GM21825 (cell line): ENCODE data around the gene TFEC.
"Not testable (repeated sequence)": the region's sequence is repeated elsewhere in the genome, so short reads cannot be mapped to it uniquely, and the experiment has no call there.

Experiments
- ATAC-seq: cut with Tn5 transposase; IDR thresholded peaks from one replicate; pipeline ENCODE4 v1.9.1; 2021; ENCODE audit warnings: mild to moderate bottlenecking, moderate library complexity; ENCODE audit not compliant: unreplicated experiment

The TFEC gene

DNA sequence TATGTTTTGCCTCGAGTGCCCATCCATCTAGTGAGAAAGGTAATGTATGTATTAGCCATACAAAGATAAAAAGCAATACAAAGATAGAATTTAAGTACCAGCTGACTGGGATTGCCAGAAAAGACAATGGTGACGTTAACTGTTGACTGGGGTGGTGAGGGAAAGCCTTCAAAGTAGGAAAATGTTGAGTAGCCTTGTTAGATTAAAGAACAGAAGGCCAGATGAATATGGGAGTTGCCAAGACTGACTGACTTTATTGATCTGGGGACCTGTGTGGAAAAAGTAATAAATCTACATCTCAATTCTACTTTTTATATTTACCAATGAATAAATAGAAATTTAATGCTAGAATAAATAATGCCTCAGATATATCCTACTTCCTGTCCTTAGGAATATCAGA is 97.7 kb downstream of the TFEC start:
- ATAC-seq, result no peak

DNA sequence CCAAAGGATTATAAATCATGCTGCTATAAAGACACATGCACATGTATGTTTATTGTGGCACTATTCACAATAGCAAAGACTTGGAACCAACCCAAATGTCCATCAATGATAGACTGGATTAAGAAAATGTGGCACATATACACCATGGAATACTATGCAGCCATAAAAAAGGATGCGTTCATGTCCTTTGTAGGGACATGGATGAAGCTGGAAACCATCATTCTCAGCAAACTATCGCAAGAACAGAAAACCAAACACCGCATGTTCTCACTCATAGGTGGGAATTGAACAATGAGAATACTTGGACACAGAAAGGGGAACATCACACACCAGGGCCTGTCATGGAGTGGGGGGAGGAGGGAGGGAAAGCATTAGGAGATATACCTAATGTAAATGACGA is 100.4 kb downstream of the TFEC start:
- not testable (repeated sequence) for ATAC-seq

DNA sequence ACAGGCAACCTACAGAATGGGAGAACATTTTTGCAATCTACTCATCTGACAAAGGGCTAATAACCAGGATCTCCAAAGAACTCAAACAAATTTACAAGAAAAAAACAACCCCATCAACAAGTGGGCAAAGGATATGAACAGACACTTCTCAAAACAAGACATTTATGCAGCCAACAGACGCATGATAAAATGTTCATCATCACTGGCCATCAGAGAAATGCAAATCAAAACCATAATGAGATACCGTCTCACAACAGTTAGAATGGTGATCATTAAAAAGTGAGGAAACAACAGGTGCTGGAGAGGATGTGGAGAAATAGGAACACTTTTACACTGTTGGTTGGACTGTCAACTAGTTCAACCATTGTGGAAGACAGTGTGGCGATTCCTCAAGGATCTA is 100.8 kb downstream of the TFEC start:
- not testable (repeated sequence) for ATAC-seq

DNA sequence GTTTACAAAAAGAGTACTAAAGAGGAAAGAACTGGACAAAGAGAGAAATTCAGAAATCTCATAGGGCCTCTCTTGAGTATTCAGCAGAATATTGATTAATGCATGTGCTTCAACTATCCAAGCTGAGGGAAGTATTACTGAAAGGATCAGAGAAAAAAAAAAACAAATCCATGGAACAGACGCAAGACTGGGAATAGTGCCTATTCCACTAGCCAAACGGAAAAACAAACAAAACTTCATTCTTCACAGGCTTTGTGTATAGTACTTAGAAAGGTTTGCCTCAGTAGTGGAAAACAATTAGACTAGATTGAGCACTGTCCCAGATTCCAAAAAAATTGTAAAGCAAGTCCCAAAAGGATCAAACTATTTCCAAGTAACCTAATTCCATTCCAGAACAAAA is 106.2 kb downstream of the TFEC start:
- ATAC-seq, result no peak

DNA sequence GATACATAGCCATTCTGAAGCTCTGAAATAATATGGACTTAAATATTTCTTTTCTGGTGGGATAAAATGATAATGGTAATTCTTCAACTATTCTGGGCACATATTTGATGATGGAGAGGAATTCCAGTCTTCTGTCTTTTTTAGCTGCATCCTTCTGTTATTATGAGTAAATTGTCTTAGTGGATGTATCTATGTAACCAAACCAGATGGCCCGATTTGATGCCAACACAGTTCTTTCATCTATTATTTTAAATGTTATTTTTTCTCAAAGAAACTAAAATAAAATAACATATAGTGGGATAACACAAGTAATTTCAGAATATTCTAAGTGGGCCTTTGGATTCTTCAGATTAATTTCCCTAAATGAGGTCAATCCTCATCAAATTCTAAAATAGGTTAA is 110.2 kb downstream of the TFEC start:
- ATAC-seq, result no peak

DNA sequence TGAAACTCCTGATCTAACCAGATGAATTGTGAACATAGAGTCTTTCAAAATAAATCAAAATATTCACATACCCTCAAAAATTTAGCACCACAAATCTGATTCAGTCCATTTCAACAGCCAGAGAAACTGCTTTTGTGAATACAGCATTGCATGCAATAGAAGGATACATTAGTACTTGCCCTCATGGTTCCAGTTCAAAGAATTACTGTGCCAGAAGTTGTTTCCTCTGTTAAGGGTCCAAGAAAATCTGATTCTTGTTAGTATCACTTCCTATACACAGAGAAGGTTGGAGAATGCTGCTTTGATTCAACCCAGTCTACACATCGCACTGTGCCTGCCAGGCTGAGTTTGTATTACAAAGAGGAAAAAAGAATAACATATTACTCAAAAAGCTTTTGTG is 115.6 kb downstream of the TFEC start:
- no peak for ATAC-seq

DNA sequence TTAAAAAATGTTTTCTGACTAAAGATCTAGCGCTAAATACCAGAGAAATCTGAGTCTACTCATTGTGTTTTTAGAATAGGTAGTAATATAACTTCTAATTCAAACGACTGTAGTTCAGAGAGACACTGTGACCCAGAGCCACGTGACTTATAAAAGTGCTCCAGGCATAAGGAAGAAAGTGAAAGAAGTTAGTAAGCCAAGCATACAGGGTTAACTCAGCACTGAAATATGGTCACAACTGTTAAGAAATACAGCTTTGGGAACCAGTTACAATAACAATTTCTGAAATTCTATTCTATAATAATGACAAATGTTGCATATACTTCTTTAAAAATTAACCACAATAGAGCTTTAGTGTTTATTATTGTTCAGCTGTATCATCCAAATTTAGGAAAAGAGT is 119.1 kb downstream of the TFEC start:
- no peak for ATAC-seq

DNA sequence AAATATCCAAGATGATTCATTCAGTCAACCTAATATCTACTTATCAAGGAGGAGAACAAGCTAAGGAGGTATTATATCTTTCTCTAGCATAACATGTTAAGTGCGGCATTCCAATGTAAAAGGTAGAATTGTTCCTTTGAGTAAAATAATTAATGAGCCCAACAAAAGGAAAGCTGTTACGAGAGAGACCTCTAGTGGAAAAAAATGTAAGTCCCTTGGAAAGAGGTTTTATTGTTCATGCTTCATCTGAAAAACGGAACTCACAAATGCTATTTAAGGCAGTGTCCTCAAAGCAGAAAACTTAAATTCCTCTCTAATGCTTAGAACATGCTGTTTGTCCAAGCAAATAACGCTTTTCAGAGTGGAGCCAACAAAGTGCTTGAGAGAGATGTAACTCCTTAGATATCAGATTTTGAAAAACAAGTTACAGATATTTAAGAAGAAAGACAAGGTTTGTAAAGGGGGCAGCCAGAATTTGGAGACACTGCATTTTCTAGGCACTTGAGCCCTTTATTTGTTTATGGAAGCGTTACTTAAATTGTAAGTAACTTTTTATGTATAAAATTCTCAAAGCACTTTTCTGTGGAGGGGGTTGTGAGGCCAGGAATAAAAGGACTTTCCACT is 119.9 kb downstream of the TFEC start:
- peak; percentile 49 for ATAC-seq

DNA sequence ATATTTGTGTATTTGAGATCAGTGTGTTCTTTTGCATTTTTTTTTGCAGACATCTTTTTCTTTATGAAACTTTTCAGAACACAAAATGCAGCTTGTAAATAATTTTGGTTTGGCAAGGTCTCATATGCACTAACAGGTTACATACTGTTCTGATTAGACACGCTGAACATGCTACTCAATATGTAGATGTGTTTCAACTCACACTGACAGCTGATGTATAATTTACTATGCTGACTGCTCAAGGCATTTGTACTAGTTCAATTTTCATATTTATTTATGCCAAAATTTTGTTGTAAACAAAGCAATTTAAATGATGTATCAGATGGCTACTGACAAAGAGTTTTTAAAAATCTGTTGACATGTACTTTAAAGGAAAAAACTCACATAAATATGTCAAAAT is 123.8 kb downstream of the TFEC start:
- ATAC-seq, result no peak

DNA sequence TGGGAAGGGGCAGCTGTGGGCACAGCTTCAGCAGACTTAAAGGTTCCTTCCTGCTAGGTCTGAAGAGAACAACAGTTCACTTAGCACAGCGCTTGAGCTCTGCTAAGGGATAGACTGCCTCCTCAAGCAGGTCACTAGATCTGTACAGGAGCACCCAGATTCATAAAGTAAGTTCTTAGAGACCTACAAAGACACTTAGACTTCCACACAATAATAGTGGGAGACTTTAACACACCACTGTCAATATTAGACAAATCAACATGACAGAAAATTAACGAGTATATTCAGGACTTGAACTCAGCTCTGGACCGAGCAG is 140.9 kb downstream of the TFEC start:
- no peak for ATAC-seq

DNA sequence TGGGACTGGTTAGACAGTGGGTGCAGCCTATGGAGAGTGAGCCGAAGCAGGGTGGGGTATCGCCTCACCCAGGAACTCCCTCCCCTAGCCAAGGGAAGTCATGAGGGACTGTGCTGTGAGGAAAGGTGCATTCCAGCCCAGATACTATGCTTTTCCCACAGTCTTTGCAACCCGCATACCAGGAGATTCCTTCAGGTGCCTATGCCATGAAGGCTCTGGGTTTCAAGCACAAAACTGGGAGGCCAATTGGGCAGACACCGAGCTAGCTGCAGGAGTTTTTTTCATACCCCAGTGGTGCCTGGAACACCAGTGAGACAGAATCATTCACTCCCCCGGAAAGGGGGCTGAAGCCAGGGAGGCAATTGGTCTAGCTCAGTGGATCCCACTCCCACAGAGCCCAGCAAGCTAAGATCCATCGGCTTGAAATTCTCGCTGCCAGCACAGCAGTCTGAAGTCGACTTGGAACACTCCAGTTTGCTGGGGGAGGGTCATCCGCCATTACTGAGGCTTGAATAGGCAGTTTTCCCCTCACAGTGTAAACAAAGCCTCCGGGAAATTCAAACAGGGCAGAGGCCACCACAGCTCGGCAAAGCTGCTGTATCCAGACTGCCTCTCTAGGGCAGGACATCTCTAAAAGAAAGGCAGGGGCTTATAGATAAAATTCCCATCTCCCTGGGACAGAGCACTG is 141.4 kb downstream of the TFEC start:
- no peak for ATAC-seq

DNA sequence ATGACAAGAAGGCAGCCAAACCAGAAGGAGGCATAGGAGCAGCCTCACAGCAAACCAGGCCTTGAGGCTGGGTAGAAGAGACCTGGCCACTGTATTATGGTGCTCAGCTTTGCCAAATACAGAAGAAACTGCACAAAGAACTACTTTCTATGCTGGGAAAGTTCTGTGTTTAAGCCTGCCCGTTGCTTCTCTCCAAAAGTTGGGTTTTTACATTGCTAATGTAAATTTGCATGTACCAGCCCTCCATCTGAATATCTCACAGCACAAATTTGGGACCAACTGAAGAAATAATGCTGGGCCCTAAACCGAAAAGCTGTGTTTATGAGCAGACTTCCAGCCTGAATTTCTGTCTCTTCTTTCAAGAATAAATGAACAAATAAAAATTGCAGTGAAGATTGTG is 145.0 kb downstream of the TFEC start:
- no peak for ATAC-seq
